SIG-M5 treated with dmso at 0.1 percent for 504 hours (cell line): Measurements from ENCODE around the gene STXBP5.

Source experiments
- DNase-seq: peaks from one replicate; lab custom pipeline; 2025; ENCODE audit not compliant: unreplicated experiment; lab: John Stamatoyannopoulos, UW

Gene STXBP5

DNA sequence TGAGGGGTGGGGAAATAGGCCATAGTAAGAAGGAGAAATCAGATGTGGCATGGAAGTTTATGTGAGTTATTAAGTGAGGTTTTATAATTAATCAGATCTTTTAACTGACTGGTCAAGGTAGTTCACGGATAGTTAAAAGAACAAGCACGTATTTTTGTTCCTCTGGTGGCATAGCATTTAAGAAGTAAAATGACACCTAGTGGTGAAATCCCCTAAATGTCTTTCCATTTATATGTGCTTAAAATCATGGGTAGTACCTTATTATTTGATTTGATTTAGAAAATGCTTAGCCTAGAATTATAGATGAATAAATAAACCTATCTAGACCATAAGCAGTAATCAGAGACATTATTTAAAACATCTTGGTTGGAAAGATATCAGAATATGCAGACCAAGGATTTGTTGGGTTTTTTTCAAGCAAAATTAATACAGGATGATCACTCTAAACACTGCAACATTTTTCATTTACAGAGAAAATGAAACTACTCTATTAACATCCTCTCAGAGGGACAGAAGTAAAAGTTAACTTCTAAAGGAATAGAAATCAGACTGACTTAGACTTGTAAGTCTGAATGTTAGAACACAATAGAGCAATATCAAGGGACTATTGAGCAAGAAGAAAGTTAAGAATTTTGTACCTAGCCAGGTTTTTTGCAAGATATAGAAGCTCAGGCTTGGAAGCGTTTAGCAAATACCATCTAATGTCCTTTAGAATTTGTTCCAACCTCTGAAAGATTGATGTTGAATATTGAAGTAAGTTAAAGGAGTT, 81.1 kb downstream of the STXBP5 start:
- DNase-seq: peak; percentile 28

DNA sequence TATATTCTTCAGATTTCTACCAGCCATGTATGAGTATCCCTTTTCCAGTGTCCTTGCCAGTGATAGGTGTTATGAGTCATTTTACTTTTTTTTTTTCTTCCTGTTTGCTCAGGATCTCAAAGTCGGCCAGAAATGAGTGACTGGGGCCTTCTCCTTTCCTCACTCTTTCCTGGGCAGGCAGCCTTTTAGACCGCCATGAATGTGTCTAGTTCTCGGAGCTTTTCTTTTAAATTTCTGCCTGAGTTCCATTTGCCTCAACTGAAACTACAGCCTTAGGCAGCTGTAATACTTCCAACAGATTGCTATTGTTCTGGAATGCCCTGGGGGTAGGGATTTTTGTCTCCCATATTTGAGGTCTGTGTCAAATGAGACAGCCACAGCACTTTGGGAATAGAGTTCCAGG, 83.7 kb downstream of the STXBP5 start:
- DNase-seq: no peak

DNA sequence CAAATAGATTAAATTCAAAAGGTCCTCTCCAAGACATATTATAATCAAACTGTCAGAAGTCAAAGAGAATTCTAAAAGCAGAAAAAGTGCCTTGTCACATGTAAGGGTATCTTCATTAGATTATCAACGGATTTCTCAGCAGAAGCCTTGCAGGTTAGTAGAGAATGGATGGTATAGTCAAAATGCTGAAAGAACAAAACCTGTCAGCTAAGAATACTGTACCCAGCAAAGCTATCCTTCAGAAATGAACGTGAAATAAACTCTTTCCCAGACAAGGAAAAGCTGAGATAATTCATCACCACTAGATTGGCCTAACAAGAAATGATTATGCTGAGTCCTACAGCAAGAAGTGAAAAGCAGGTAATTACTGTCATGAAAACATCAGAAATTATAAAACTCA, 92.9 kb downstream of the STXBP5 start:
- DNase-seq: no peak

DNA sequence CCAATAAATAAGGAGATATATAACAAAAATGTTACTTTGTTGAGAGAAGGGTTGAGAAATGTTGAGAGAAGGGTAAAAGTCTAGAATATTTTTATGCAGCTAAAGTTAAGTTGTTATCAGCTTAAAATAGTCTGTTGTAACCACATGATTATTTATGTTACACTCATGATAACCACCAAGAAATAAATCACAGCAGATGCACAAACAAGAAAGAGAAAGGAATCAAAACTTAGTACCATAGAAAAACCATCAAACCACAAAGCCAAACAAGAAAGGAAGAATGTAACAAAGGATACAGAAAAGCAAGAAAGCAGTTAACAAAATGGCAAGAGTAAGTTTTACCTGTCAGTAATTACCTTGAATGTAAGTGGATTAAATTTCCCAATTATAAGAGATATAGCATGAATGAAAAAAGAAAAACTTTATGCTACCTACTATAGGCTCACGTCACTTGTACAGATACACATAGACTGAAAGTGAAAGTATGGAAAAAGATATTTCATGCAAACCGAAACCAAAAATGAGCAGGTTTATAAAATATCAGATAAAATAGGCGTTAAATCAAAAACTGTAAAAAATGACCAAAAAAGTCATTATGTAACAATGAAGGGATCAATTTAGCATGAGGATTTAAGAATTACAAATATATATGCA, 93.6 kb downstream of the STXBP5 start:
- no peak for DNase-seq

DNA sequence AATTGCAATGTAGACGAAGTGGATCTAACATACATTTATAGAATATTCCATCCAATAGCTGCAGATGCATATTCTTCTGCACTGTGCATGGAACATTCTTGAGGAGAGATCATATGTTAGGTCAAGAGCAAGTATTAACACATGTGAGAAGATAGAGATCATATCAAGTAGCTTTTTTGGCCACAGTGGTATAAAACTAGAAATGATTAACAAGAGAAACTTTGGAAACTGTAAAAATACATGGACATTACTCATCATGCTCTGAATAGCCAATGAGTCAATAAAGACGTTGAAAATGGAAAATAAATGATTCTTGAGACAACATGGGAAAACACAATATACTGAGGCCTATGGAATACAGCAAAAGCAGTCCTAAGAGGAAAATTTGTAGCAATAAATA, 94.2 kb downstream of the STXBP5 start:
- DNase-seq: no peak

DNA sequence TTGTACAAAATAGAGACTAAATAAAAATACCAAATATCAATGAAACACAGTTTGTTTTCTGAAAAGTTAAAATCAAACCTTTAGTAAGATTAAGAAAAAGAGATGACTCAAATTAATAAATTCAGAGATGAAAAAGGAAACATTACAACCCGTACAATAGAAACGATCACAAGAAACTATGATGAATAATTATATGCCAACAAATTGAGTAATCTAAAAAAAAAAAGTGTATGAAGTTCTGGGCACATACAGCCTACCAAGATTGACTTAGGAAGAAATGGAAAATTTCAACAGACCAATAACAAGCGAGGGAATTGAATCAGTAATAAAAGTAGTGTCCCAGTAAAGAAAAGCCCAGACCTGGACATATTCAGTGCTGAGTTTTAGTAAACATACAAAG, 94.8 kb downstream of the STXBP5 start:
- DNase-seq: no peak

DNA sequence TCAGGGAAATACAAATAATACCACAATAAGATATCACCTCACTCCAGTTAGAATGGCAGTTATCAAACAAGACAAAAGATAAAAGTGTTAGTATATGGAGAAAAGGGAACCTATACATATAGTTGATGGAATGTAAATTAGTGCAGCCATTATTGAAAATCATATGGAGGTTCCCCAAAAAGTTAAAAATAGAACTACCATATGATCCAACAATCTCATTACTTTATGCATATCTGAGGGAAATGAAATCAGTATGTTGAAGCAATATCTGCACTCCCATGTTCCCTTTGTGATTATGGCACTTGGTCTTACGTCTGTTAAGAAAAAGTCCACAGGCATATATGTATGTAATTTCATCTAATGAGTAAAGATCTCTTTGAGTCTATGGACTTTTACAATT, 96.9 kb downstream of the STXBP5 start:
- no peak for DNase-seq

DNA sequence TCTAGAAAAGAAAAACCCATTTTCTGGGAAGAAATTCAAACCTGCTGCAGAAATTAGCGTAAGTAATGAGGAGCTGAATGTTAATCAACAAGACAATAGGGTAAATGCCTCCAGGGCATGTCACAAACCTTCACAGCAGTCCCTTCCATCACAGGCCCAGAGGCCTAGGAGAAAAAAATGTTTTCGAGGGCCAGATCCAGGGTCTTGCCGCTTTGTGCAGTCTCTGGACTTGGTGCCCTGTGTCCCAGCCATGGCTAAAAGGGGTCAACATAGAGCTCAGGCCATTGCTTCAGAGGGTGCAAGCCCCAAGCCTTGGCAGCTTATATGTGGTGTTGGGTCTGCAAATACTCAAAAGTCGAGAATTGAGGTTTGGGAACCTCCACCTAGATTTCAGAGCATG, 99.8 kb downstream of the STXBP5 start:
- no peak for DNase-seq

DNA sequence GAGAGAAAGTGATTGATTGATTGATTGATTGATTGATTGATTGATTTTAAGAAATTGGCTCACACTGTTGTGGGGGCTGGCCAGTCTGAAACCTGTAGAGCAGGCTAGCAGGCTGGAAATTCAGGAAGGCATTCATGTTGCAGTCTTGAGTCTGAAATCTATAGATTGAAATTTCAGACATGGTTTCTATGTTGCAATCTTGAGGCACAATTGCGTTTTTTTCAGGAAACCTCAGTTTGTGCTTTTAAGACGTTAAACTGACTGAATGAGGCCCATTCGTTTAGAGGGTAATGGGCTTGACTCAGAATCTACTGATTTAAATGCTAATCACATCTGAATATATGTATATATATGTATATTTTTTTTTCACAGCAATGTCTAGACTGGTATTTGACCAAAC, 106.3 kb downstream of the STXBP5 start:
- DNase-seq: peak; percentile 59

DNA sequence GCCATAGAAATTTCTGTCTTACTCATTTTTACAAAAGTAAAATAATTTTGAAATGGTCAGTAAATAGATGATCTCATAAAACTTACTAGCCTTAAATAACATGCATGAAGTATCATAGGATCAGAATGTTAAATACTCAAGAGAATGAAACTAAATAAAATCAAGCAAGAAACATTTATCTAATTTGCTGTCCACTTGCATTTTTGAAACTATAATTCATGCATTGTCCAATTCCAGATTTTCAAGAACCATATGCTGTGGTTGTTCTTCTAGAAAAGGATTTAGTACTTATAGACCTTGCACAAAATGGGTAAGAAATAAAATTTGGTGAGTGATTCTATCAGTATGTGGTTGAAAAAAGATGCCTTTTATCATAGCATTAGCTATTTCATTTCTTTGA, 107.0 kb downstream of the STXBP5 start:
- no peak for DNase-seq

DNA sequence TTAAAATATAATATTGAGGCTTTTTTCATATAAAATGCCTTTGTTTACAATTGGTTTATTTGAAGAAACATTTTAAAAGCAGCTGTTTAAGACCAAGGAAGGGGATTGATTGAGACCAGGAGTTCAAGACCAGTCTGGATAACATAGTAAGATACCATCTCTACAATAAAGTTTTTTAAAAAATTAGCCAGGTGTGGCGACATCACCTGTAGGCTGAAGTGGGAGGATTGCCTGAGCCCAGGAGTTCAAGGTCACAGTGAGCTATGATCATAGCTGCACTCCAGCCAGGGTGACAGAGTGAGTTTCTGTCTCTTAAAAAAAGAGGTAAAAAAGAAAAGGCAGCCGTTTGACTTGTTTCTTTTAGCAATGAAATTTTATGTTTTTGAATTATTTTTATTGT, 117.0 kb downstream of the STXBP5 start:
- DNase-seq: no peak

DNA sequence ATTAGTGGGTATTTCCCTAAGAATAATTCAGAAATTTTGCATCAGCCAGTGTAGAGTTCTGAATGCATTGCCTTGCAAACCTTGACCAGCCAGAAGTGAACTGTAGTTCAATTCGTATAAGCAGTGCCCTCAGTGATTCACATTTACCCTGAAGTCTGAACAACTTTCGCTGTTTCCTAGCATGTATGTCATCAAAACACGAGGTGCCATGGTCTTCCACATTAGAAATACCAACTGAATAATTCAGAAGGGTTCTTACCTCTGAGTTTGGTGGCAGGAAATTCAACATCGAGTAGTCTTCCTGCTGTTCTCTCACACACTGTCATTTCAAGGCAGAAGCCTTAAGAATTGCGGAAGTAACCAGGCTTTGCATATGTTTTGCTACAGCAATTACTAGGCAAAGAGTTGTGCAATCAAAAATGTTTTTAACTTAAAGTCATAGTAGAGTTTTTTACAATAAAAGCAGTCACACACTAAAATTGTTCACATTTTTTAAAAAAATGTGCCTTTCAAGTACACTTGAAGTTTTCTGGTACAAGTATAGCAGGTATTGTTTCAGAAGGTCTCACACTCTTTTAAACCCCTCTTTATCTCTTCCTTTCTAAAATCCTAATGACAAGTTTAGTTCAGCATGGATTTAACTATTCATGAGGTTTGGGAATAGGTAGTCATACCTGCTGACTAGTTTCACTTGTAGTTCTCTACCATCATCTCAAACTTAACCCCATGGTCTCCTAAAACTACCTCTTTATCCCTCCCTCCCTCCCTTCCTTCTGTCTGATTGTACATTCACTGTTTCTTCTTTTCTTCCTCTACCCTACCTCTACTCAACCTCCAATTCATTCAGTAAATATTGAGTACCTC, 118.3 kb downstream of the STXBP5 start:
- peak; percentile 89 for DNase-seq

DNA sequence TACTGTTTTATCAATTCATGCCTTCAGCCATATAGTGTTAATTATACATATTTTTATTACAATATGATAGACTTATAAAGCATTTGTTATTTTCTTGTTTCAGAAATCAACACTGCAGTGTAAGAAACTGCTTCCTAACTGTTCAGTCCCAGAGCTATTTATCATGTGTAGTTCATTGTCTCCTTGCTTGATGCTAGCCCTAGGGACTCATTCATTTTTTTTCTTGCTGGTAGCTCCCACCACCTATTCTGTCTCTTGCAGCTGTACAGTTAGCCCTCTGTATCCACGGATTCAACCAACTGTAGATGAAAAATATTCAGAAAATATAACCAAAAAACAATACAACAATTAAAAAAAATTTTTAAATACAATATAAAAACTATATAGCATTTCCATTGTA, 121.3 kb downstream of the STXBP5 start:
- no peak for DNase-seq

DNA sequence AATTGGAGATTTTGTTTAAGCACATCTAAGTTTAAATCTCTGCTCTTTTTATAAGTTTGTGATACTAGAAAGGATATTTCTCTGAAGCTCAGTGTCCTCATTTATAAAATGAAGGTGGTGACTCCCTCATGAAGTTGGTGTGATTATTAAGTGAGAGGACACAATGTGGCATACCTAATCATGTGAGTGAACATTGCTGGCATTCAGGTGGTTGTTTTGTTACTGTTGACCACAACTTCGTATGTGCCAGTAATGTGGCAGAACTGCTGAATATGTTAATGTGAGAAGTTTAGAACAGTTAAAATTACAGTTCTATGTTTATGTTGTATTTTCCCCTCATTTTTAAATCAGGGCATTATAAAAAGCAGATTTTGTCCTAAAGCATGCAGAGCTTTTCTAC, 127.2 kb downstream of the STXBP5 start:
- DNase-seq: no peak

DNA sequence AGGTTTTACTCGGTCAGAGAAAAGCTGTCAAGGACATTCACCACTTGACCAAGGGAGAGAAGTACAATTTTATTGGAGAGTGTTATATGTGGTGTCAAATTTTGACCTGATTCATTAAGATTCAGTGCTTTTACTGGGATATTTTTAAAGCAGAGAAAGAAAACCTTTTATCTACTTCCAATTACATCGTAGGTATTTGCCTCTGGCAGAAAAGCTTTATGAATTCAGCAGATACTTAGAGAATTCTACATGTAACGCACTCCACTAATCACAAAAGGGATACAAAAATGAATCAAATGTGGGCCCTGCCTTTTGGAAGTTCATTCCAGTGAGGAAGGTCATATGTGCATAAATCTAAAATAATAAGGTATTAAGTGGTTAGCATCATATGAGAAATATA, 133.7 kb downstream of the STXBP5 start:
- DNase-seq: no peak

DNA sequence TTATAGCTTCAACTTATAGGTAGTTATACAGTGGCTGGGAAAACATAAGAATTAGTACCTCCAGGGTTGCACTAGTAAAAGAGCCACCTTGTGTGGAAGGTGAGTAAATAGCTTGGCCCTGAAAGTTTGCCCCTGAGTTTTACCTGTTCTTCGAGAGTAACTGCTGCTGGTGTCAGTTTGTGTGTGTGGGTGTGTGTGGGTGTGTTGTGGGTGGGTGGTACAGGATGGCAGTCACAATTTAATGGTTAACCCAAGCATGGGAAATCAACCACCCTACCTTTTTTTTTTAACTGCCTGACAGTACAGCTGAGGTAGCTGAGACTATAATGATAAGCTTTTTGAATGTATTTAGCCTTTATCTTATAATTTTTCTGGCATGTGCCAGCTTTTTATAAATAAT, 137.3 kb downstream of the STXBP5 start:
- no peak for DNase-seq

DNA sequence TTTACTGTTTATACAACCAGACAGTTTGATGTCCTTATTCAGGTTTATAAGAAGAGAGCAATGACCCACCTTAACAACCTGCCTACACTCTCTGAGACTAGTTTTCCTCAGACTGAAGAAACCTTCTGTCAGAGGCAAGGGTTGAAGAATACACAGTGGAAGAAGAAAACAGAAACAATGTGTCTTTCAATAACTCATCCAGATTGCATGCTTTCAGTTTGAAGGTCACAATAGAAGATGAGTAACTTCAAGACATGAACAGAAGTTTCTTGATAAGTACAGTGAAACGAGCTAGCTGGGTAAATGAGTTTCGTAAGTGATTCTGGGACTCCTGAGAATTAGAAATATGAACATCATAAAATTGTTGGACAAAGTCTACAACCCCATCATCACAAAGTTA, 141.7 kb downstream of the STXBP5 start:
- no peak for DNase-seq

DNA sequence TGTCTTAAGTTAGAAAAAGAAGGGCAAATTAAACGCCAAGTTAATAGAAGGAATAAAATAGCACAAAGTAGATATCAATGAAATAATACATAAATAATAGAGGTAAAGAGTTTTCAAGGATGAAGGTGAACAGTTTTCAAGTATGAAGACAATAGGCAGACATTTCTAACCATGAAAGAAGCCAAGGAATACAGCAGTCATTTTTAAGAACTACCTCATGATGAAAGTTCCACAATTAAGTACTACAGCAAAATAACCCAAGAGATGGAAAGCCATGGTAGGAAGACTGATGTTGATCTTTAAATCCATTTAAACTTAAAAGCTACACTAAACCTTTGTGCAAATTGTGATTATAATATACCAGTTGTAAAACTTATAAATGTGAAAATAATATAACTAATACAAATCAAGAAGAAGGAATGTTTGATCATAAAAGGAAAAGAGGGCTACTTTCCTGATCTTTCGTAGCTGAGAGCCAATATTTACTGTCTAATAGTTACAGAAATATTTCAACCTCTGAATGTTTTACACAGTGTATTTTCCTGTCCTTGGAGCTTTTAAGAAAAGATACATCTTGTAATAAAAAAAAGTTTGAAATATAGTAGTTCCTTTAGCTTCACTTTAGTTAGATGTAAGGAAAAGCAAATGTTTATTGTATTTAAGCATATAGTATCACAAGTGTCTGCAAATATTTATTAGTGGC, 143.1 kb downstream of the STXBP5 start:
- DNase-seq: no peak

DNA sequence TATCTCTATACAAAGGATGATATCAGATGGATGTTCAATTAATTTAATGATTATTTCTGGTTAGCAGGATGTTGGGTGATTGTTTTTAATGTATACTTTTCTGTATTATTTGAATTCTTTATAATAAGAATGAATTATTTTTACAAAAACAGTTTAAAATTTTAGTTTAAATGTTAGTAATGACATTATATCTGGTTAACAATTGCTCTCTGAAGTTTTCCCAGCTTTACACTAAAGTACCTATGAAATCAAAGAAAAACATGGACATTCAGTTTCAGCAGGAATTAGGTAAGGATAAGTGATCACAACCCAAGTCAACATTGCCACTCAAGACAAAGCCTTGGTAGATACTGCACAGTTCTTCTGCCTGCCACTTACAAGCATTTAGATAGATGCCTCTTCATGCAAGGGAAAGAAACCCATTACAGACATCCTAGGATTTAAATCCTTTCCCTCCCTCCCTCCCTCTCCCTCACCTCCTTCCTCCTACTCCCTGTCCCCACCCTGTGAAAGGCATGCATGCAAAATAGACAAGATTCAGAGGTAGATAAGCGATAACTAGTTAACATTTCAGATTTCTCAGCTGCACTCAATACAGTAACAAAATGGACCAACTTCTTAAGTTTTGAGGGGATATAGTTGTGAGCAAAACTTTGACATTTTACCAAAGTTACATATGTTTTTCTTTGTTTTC, 143.8 kb downstream of the STXBP5 start:
- DNase-seq: no peak

DNA sequence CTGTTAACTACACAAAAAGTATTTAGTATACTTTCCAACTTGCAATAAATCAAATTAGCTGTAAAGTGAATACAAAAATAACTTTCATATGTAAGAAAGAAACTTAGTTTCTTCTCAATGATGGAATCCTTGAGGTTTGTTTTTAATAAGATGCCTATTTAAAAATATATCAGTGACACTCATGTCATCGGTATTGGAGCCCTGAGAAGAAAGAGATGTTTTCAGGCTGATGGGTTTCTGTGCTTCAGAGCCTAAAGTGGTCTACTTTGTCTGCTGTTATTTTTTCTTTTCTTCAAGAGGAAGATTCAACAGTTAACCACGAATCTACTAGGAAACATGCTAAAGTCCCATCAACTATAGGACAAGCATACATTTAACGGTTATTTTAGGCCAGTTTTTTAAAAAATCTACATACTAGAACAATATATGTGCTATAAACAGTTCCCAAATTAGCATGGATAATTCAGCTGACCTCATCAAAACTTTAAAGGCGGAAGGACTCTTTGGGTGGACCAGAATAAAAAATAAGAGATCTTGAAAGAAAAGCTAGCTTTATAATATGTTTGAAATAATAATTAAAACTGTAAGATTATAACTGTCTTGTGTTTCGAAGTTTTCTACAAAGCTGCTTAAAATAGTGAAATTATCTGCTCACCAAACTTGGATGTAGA, 157.2 kb downstream of the STXBP5 start:
- DNase-seq: no peak
